Measurements from ENCODE around the gene ABCC9.
"Not testable (repeated sequence)": the region's sequence is repeated elsewhere in the genome, so short reads cannot be mapped to it uniquely, and the experiment has no call there.

ABCC9 gene

DNA sequence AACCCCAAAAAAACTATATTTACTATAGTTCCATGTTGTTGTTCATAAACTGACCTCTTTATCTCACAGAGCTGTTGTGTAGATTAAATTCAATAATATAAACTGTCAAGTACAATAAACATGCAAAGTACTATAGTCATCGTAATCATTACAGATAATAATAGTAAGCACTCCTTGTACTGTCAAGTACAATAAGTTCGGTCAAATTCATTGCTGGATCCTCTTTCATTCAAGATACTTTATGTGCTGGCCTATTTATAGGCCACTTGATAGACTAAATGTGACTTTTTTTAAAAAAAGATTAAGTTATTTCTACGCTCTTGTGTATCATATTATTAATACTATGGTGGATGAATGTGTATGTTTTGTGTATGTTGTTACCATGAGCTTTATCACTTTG, 127.5 kb downstream of the ABCC9 start:
- DNase-seq, result no peak

GRCh38 chr12:21813125-21813524, 128.1 kb downstream of the ABCC9 start:
- no peak for DNase-seq

DNA sequence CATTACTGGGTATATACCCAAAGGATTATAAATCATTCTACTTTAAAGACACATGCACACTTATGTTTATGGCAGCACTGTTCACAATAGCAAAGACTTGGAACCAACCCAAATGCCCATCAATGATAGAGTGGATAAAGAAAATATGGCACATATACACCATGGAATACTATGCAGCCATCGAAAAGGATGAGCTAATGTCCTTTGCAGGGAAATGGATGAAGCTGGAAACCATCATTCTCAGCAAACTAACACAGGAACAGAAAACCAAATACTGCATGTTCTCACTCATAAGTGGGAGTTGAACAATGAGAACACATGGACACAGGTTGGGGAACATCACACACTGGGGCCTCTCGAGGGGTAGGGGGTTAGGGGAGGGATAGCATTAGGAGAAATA, 128.9 kb downstream of the ABCC9 start:
- not testable (repeated sequence) for DNase-seq

GRCh38 chr12:21809100-21809499, 132.1 kb downstream of the ABCC9 start:
- DNase-seq, result no peak

GRCh38 chr12:21806255-21806654, 135.0 kb downstream of the ABCC9 start:
- no peak for DNase-seq

GRCh38 chr12:21801522-21802288, 139.5 kb downstream of the ABCC9 start:
- DNase-seq, result no peak

- no peak for DNase-seq
These were observed 141.2 kb downstream of the ABCC9 start for GRCh38 chr12:21800011-21800410.

- no peak for DNase-seq
These were observed 143.7 kb downstream of the ABCC9 start for GRCh38 chr12:21797539-21797938.

DNA sequence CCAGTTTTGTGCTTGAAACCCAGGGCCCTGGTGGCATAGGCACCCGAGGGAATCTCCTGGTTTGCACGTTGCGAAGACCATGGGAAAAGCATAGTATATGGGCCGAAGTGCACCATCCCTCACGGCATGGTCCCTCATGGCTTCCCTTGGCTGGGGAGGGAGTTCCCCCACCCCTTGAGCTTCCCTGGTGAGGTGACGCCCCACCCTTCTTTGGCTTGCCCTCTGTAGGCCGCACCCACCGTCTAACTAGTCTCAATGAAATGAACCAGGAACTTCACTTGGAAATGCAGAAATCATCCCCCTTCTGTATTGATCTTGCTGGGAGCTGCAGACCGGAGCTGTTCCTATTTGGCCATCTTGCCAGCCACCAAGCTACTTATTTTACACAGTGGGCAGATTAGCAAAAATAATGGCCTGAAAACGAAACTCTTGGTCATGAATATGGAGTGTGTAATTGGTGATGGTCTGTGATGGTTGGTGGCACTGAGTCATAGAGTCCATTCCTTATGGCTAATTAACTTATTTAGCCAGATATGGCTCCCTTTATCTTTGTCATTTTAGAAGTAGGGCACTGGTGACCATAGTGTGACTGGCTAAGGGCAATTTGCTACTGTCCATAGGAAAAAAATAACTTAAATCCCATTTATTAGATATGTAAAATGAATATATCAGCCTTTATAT, 145.4 kb downstream of the ABCC9 start:
- no peak for DNase-seq

GRCh38 chr12:21794807-21795595, 146.2 kb downstream of the ABCC9 start:
- DNase-seq, result not testable (repeated sequence)

- DNase-seq, result not testable (repeated sequence)
These were observed 151.5 kb downstream of the ABCC9 start for GRCh38 chr12:21789687-21790086.

GRCh38 chr12:21788089-21788983, 152.9 kb downstream of the ABCC9 start:
- no peak for DNase-seq

- no peak for DNase-seq
These were observed 155.1 kb downstream of the ABCC9 start for GRCh38 chr12:21786041-21786531.

DNA sequence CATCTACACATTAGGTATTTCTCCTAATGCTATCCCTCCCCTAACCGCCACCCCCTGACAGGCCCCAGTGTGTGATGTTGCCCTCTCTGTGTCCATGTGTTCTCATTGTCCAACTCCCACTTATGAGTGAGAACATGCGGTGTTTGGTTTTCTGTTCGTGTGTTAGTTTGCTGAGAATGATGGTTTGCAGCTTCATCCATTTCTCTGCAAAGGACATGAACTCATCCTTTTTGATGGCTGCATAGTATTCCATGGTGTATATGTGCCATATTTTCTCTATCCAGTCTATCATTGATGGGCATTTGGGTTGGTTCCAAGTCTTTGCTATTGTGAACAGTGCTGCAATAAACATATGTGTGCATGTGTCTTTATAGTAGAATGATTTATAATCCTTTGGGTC, 158.5 kb downstream of the ABCC9 start:
- DNase-seq, result not testable (repeated sequence)

- DNase-seq, result no peak
These were observed 160.4 kb downstream of the ABCC9 start for GRCh38 chr12:21780786-21781185.

- DNase-seq, result no peak
These were observed 165.1 kb downstream of the ABCC9 start for GRCh38 chr12:21776175-21776574.

DNA sequence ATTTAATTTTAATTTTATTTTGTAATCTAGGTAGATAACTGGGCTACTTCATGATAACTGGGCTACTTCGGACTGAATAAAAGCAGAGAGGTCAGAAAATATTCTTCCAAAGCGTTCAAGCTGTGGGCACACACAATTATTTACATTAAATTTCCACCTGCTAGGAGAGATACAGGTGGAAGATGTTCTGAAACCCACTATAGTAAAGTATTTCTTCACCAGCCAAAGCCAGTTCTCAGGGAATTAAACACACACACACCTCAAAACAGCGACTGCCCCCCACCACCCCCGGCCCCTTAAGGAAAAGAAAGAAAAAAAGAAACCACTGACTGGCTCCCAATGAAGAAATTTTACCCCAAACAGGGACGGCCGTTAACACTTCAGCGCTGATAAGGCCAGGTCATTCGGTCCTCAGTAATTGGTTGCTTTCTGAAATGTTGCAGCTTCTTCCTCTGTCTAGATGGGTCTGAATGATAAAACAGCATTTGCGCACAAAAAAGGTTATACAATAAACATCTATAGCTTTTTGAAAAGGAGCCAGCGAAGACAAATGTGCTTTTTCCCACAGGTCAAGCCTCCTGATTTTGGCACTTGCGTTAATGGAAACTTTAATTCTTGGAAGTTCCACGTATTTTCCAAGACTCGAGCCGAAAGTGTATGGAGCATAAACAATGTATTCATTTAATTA, 165.9 kb downstream of the ABCC9 start:
- no peak for DNase-seq

DNA sequence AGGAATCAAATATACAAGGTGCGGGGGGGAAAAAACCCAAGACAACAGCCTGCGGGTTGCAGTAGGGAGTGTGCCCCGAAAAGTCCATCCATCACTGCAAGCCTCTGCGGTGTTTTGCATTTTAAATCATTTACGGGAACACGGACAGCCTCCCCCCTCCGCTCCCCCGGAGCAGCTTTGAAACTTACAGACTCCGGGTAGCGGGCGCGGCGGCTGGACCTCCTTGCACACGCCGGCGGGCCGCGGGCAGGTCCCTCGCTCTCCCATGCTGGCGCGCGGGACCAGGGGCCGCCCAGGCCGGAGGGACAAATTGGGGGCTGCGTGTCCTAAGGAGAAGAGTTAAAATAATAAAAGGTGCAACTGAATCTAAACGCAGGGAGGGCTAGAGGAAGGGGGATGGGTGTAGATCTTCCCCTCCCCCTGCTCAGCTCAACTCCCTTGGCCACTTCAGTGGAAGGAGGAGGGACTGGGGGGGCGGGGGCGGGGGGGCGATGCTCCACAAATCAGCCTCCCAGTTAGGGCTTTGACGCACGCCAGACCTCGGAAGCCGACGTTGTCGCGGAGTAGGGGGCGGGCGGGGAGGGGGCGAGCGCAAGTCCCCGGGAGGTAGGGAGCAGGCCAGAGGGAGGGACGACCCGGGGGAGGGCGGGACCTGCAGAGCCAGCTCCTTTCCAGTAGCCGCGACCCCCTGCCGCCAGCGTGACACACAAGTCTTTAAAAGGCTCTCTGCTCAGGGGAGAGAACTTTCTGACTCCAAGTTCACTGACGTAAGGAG, 166.7 kb downstream of the ABCC9 start, which contains the start of gene KCNJ8:
Gene KCNJ8, minus strand, starts transcription at position 349 of the 775 bp plus-strand sequence. CDS start 1,090 bp downstream, outside the sequence.
- peak; percentile 45 for DNase-seq

GRCh38 chr12:21773806-21774205, 167.4 kb downstream of the ABCC9 start:
- no peak for DNase-seq

DNA sequence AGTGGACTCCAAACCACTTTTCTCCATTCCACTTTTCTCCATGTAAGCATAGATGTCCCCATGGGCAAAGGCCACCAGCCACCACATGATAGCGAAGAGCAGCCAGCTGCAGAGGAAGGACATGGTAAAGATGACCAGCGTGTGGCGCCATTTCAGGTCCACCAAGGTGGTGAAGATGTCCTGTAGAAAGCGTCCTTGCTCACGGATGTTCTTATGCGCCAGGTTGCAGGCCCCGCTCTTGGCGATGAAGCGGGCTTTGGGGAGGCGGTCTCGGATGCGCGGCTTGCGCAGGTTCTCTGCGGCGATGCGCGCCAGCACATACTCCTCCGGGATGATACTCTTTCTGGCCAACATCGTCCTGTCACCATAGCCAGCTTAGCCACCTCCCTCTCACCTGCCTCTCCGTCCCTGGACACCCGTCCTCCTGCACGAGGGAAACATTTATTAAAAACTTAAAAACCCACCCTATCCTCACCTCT, 167.9 kb downstream of the ABCC9 start:
- DNase-seq, result peak; percentile 16

- no peak for DNase-seq
These were observed 169.9 kb downstream of the ABCC9 start for GRCh38 chr12:21771311-21771710.
